Mesenchymal stem cell (in vitro differentiated cells and primary cell): ENCODE results near the gene KRT31.
A peak's percentile ranks its signal among the peaks of the same experiment; 100 is the strongest.

Experiments
- DNase-seq: peaks from one replicate; pipeline ENCODE4 v3.0.0-alpha.2; 2013
- H2AFZ ChIP-seq: one replicate; pipeline ENCODE4 v1.6.1; 2013; ENCODE audit warnings: low read depth, mild to moderate bottlenecking, control low read depth, inconsistent platforms, low read length, moderate library complexity
- H2AK5ac ChIP-seq: 2 replicates; pipeline ENCODE4 v1.6.1; 2013; ENCODE audit warnings: low read length, moderate library complexity, mild to moderate bottlenecking, inconsistent platforms; ENCODE audit not compliant: severe bottlenecking
- H2BK120ac ChIP-seq: one replicate; pipeline ENCODE4 v1.6.1; 2013; ENCODE audit warnings: low read depth, mild to moderate bottlenecking, inconsistent platforms, low read length, moderate library complexity
- H2BK12ac ChIP-seq, 2 experiments: one replicate each; pipeline ENCODE4 v1.6.1; 2013; ENCODE audit warnings: inconsistent platforms in 2 of 2, low read length in 2 of 2, mild to moderate bottlenecking in 2 of 2, moderate library complexity in 2 of 2, control low read depth in 1 of 2
- H2BK15ac ChIP-seq: one replicate; pipeline ENCODE4 v1.6.1; 2013; ENCODE audit warnings: mild to moderate bottlenecking, low read depth, inconsistent platforms; ENCODE audit not compliant: poor library complexity, severe bottlenecking
- H2BK5ac ChIP-seq: 2 replicates; pipeline ENCODE4 v1.6.1; 2013; ENCODE audit warnings: low read depth, mild to moderate bottlenecking, low read length, control low read depth, inconsistent platforms; ENCODE audit not compliant: poor library complexity, severe bottlenecking
- H3K14ac ChIP-seq, 2 experiments: one replicate each; pipeline ENCODE4 v1.6.1; 2013; ENCODE audit warnings: inconsistent platforms in 2 of 2, low read length in 2 of 2, control low read depth in 1 of 2, mild to moderate bottlenecking in 1 of 2, moderate library complexity in 1 of 2
- H3K18ac ChIP-seq, 2 experiments: one replicate each; pipeline ENCODE4 v1.6.1; 2013; ENCODE audit warnings: inconsistent platforms in 2 of 2, low read length in 2 of 2, control low read depth in 1 of 2, low read depth in 1 of 2, mild to moderate bottlenecking in 1 of 2
- H3K23ac ChIP-seq, 2 experiments: one replicate each; pipeline ENCODE4 v1.6.1; 2013; ENCODE audit warnings: inconsistent platforms in 2 of 2, low read length in 2 of 2, mild to moderate bottlenecking in 2 of 2, moderate library complexity in 2 of 2, control low read depth in 1 of 2
- H3K27ac ChIP-seq: 2 replicates; pipeline ENCODE4 v1.5.1; 2013; ENCODE audit warnings: mild to moderate bottlenecking, moderate library complexity, low read length, control low read depth, inconsistent platforms; ENCODE audit not compliant: poor library complexity, severe bottlenecking
- H3K27me3 ChIP-seq, 2 experiments: 2 replicates each; pipeline versions ENCODE4 v1.6.1 to v1.7.0; 2013; ENCODE audit warnings: low read length in 2 of 2, mild to moderate bottlenecking in 2 of 2, moderate library complexity in 2 of 2, control low read depth in 1 of 2, inconsistent platforms in 1 of 2; ENCODE audit not compliant: control insufficient read depth in 1 of 2, insufficient read depth in 1 of 2
- H3K36me3 ChIP-seq, 2 experiments: 2 replicates each; pipeline versions ENCODE4 v1.6.1 to v1.7.0; 2013; ENCODE audit warnings: low read length in 2 of 2, control low read depth in 1 of 2, inconsistent platforms in 1 of 2, low read depth in 1 of 2, mild to moderate bottlenecking in 1 of 2; ENCODE audit not compliant: insufficient read depth in 2 of 2, control insufficient read depth in 1 of 2
- H3K4ac ChIP-seq, 2 experiments: one replicate each; pipeline ENCODE4 v1.6.1; 2013; ENCODE audit warnings: inconsistent platforms in 2 of 2, low read length in 2 of 2, mild to moderate bottlenecking in 2 of 2, moderate library complexity in 2 of 2, control low read depth in 1 of 2, low read depth in 1 of 2
- H3K4me1 ChIP-seq: 2 replicates; pipeline ENCODE4 v1.6.1; 2013; ENCODE audit warnings: low read depth, low read length, control low read depth; ENCODE audit not compliant: control insufficient read depth, insufficient read depth
- H3K4me2 ChIP-seq: 2 replicates; pipeline ENCODE4 v1.6.1; 2013; ENCODE audit warnings: low read length, mild to moderate bottlenecking, inconsistent platforms; ENCODE audit not compliant: poor library complexity, severe bottlenecking
- H3K4me3 ChIP-seq, 2 experiments: 2 replicates each; pipeline versions ENCODE4 v1.5.1 to v1.7.0; 2013; ENCODE audit warnings: low read length in 2 of 2, mild to moderate bottlenecking in 2 of 2, control low read depth in 1 of 2, low read depth in 1 of 2; ENCODE audit not compliant: insufficient read depth in 1 of 2
- H3K79me1 ChIP-seq: replicated peaks from 2 replicates; pipeline ENCODE4 v1.6.1; 2013; ENCODE audit warnings: mild to moderate bottlenecking, control low read depth, low read length, inconsistent platforms; ENCODE audit not compliant: poor library complexity, severe bottlenecking
- H3K9ac ChIP-seq: 2 replicates; pipeline ENCODE4 v1.7.0; 2013; ENCODE audit warnings: mild to moderate bottlenecking, low read length, moderate library complexity
- H3K9me3 ChIP-seq: 2 replicates; pipeline ENCODE4 v1.7.0; 2013; ENCODE audit warnings: mild to moderate bottlenecking, low read length; ENCODE audit not compliant: control insufficient read depth
- H4K8ac ChIP-seq: one replicate; pipeline ENCODE4 v1.6.1; 2013; ENCODE audit warnings: inconsistent platforms, mild to moderate bottlenecking, low read length, moderate library complexity
- H4K91ac ChIP-seq: one replicate; pipeline ENCODE4 v1.6.1; 2013; ENCODE audit warnings: mild to moderate bottlenecking, low read length, inconsistent platforms
- WGBS: methylation state at CpG from one replicate; pipeline ENCODE4 v1.1.7; 2013; ENCODE audit warnings: mixed read lengths; 5-methylcytosine and 5-hydroxymethylcytosine counted together

Gene KRT31

DNA sequence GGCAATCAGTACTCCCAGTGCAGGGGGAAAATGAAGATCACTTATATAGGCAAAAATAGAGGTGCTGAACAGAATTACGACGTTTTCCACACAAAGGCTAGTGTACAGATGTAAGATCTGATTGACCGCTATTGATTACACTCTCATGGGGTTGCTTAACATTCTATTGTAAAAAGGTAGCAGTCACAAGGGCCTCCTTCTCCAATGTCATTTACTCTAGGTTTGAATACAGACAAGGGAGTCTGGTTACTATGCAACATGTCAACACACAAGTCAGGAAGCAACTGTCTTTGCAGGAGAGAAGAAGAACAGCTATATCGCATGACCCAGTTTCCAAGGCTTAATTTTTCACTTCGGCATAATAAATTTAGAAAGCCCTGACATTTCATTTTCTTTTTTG is 19.1 kb upstream of the KRT31 start:
- no peak overlapping the region for H2AFZ ChIP-seq
- no peak overlapping the region for H3K4me2 ChIP-seq
- no peaks in the 10 kb centered on the region for H3K79me1 ChIP-seq
- peak overlapping the region; percentile 85 for H3K27ac ChIP-seq
- H4K91ac ChIP-seq = no peak overlapping the region
- no peak overlapping the region for H4K8ac ChIP-seq
- H3K9me3 ChIP-seq = no peaks in the 10 kb centered on the region
- no peak overlapping the region for H3K4ac ChIP-seq
- no peak overlapping the region for H3K23ac ChIP-seq
- peaks cover 18% of the 10 kb centered on the region for H3K4me1 ChIP-seq
- DNase-seq = peak; percentile 29
- 100% methylated on average over 3 of the region's 5 CpGs for WGBS
- no peak overlapping the region for H2AK5ac ChIP-seq
- H2BK120ac ChIP-seq = no peak overlapping the region
- H3K27me3 ChIP-seq = peaks cover 0 to 9% of the 10 kb centered on the region in 2 experiments
- H2BK12ac ChIP-seq = no peak overlapping the region
- no peaks in the 10 kb centered on the region for H3K36me3 ChIP-seq
- no peak overlapping the region for H3K4me3 ChIP-seq
- H2BK5ac ChIP-seq = no peak overlapping the region
- no peak overlapping the region for H3K9ac ChIP-seq
- no peak overlapping the region for H2BK15ac ChIP-seq
- H3K18ac ChIP-seq = no peak overlapping the region
- no peak overlapping the region for H3K14ac ChIP-seq

DNA sequence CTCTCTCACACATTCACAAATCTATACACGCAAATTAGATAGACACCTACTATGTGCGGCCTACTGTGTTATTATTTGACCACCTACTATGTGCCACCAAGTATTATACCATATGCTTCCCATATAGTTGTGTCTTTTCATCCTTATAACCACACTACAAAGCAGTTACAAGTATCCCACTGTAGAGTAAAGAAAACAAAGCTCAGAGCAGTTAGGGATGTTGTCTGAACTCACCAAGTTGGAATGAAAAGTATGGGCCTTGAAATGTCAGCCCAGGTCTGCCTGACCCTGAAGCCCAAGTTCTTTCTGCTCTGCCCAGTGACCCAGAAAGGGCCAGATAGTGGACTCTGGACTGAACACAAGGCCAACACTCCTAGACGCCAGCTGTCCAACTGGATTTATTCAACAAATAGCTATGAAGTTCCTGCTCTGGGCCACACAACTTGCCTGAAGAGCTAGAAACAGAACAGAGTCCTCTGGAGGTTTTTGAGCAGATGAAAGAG is 18.5 kb upstream of the KRT31 start:
- Histone ChIP-seq H3K4me3 (no peak overlapping the region), H3K4me2 (no peak overlapping the region), H3K18ac (no peak overlapping the region), H2BK12ac (no peak overlapping the region), H3K4me1 (peaks cover 16% of the 10 kb centered on the region), H2BK5ac (no peak overlapping the region), H3K27me3 (peaks cover 0 to 9% of the 10 kb centered on the region in 2 experiments), H4K8ac (no peak overlapping the region), H3K9ac (no peak overlapping the region), H3K36me3 (no peaks in the 10 kb centered on the region), H2AK5ac (no peak overlapping the region), H2BK120ac (no peak overlapping the region), H3K23ac (no peak overlapping the region), H4K91ac (no peak overlapping the region), H2AFZ (no peak overlapping the region), H3K4ac (no peak overlapping the region), H3K14ac (no peak overlapping the region), H2BK15ac (peak overlapping the region; percentile 8), H3K9me3 (no peaks in the 10 kb centered on the region), H3K79me1 (no peaks in the 10 kb centered on the region), H3K27ac (peak overlapping the region; percentile 85)
- peak; percentile 36 for DNase-seq
- WGBS = 79% methylated on average over 3 of the region's 3 CpGs

DNA sequence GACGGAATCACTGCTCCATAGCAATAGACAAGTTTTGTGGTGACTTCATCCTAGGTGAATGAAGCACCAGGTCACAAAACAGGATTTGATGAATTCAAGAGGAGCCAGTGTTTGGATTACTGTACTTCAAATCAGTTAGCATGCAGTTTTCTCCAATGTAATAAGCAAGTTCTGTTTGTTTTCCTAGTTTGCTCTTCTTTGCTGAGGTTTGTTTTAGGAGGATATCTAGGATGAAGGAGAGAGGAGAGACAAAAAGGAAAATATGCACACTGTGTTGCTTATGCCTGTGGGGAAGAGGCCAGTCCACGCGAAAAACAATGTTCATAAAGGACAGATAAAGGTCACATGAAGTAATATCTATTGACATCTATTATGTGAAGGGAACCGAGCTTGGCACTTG is 18.0 kb upstream of the KRT31 start:
- no peak overlapping the region for H2BK15ac ChIP-seq
- H2AK5ac ChIP-seq = peak overlapping the region; percentile 4
- H3K4me1 ChIP-seq = peaks cover 12% of the 10 kb centered on the region
- no peaks in the 10 kb centered on the region for H3K79me1 ChIP-seq
- no peak overlapping the region for H3K4me3 ChIP-seq
- no peak for DNase-seq
- H3K23ac ChIP-seq = no peak overlapping the region
- H3K14ac ChIP-seq = no peak overlapping the region
- H4K91ac ChIP-seq = no peak overlapping the region
- H3K27ac ChIP-seq = peak overlapping the region; percentile 85
- H3K4me2 ChIP-seq = no peak overlapping the region
- no peaks in the 10 kb centered on the region for H3K36me3 ChIP-seq
- no peak overlapping the region for H2BK12ac ChIP-seq
- no peak overlapping the region for H2BK120ac ChIP-seq
- H3K4ac ChIP-seq = no peak overlapping the region
- H3K9ac ChIP-seq = no peak overlapping the region
- 90% methylated on average over 2 of the region's 4 CpGs for WGBS
- no peak overlapping the region for H3K18ac ChIP-seq
- no peak overlapping the region for H2BK5ac ChIP-seq
- H2AFZ ChIP-seq = no peak overlapping the region
- no peak overlapping the region for H4K8ac ChIP-seq
- no peaks in the 10 kb centered on the region for H3K9me3 ChIP-seq
- H3K27me3 ChIP-seq = peaks cover 0 to 9% of the 10 kb centered on the region in 2 experiments

DNA sequence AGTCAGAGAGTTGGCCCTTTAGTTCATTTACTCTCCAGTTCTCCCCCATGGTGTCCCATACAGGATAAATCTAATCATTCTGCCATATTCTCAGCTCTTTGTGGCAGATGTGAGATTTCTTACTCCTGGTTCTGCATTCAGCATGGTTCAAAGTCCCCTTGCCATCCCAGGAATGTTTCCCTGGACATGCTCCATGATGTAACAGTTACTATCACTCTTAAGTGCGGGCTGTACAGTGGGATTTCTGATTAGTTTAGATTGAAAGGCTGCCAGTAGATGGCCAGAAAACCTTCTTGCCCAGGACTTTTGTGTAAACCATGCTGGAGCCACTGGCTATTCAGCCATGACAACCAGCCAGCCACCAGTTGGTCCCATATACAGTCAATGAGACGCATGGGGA is 16.6 kb upstream of the KRT31 start:
- Histone ChIP-seq H3K4me1 (peaks cover 10% of the 10 kb centered on the region), H4K91ac (no peak overlapping the region), H2BK15ac (no peak overlapping the region), H3K14ac (no peak overlapping the region), H3K79me1 (no peaks in the 10 kb centered on the region), H2BK120ac (no peak overlapping the region), H3K4me3 (no peak overlapping the region), H3K4ac (no peak overlapping the region), H3K4me2 (no peak overlapping the region), H2AK5ac (peak overlapping the region; percentile 77), H3K27me3 (peaks cover 0 to 21% of the 10 kb centered on the region in 2 experiments), H3K27ac (peak overlapping the region; percentile 25), H3K18ac (no peak overlapping the region), H2BK5ac (no peak overlapping the region), H2BK12ac (no peak overlapping the region), H3K36me3 (no peaks in the 10 kb centered on the region), H3K23ac (no peak overlapping the region), H3K9me3 (no peaks in the 10 kb centered on the region), H4K8ac (no peak overlapping the region), H2AFZ (no peak overlapping the region), H3K9ac (no peak overlapping the region)
- 100% methylated on average over 1 of the region's 2 CpGs for WGBS
- no peak for DNase-seq
